Measurements from ENCODE around the gene PLK3.

The PLK3 gene

GRCh38 chr1:44778705-44779576 is 21.2 kb upstream of the PLK3 start:
- TF ChIP-seq CREB5 (CRISPR knock-in tag; IDR thresholded peaks at IDR 0.05; ENCODE audit: low read depth) (no peak), PATZ1 (CRISPR knock-in tag; IDR thresholded peaks at IDR 0.05; ENCODE audit: borderline replicate concordance) (no peak), OSR1 (CRISPR knock-in tag; IDR thresholded peaks at IDR 0.05) (no peak), CSRNP3 (CRISPR knock-in tag; IDR thresholded peaks at IDR 0.05) (no peak), ZFP30 (CRISPR knock-in tag; IDR thresholded peaks at IDR 0.05) (no peak), GLIS3 (CRISPR knock-in tag; IDR thresholded peaks at IDR 0.05) (no peak), ZNF565 (CRISPR knock-in tag; conservative IDR thresholded peaks at IDR 0.05; ENCODE audit: low read depth) (no peak), ZC3H10 (CRISPR knock-in tag; IDR thresholded peaks at IDR 0.05) (no peak), ZNF70 (CRISPR knock-in tag; IDR thresholded peaks at IDR 0.05) (no peak), ISL1 (CRISPR knock-in tag; IDR thresholded peaks at IDR 0.05) (no peak), SNAI2 (CRISPR knock-in tag; IDR thresholded peaks at IDR 0.05) (no peak), ZNF8 (CRISPR knock-in tag; IDR thresholded peaks at IDR 0.05) (no peak), BACH2 (CRISPR knock-in tag; IDR thresholded peaks at IDR 0.05; ENCODE audit: borderline replicate concordance) (no peak)

DNA sequence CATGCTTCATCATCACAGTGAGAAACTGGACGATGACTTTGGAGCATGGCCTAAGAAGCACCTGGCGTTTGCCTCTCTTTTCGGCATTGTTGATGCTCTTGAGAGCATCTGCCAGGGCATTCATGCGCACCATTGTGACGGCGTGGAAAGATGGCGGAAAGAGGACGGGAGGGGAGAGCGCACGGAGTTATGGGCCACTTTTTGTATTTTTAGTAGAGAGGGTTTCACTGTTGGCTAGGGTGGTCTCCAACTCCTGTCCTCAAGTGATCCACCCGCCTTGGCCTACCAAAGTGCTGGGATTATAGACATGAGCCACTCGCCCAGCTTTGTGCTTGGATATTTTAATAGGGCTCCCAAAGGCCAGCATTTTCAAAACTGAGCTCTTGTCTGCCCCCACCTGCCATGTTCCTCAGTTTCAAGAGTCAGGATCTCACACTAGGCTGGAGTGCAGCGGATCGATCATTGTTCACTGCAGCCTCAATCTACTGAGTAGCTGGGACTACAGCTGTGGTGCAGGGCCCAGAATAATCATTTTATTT is 19.5 kb upstream of the PLK3 start:
- ATAC-seq = no peak
- TF ChIP-seq, protein P1, sequence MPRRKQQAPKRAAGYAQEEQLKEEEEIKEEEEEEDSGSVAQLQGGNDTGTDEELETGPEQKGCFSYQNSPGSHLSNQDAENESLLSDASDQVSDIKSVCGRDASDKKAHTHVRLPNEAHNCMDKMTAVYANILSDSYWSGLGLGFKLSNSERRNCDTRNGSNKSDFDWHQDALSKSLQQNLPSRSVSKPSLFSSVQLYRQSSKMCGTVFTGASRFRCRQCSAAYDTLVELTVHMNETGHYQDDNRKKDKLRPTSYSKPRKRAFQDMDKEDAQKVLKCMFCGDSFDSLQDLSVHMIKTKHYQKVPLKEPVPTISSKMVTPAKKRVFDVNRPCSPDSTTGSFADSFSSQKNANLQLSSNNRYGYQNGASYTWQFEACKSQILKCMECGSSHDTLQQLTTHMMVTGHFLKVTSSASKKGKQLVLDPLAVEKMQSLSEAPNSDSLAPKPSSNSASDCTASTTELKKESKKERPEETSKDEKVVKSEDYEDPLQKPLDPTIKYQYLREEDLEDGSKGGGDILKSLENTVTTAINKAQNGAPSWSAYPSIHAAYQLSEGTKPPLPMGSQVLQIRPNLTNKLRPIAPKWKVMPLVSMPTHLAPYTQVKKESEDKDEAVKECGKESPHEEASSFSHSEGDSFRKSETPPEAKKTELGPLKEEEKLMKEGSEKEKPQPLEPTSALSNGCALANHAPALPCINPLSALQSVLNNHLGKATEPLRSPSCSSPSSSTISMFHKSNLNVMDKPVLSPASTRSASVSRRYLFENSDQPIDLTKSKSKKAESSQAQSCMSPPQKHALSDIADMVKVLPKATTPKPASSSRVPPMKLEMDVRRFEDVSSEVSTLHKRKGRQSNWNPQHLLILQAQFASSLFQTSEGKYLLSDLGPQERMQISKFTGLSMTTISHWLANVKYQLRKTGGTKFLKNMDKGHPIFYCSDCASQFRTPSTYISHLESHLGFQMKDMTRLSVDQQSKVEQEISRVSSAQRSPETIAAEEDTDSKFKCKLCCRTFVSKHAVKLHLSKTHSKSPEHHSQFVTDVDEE (CRISPR knock-in tag; IDR thresholded peaks at IDR 0.05) = no peak

More at GRCh38 chr1:44778705-44779576, 21.2 kb upstream of the PLK3 start:
- no peak for ATAC-seq

GRCh38 chr1:44783697-44784093 is 16.5 kb upstream of the PLK3 start:
- no peak for TF ChIP-seq BACH2 (CRISPR knock-in tag; IDR thresholded peaks at IDR 0.05; ENCODE audit: borderline replicate concordance)
- no peak for TF ChIP-seq ZNF8 (CRISPR knock-in tag; IDR thresholded peaks at IDR 0.05)
- no peak for TF ChIP-seq ISL1 (CRISPR knock-in tag; IDR thresholded peaks at IDR 0.05)
- TF ChIP-seq CSDC2 (CRISPR knock-in tag; IDR thresholded peaks at IDR 0.05) = no peak
- no peak for TF ChIP-seq SNAI2 (CRISPR knock-in tag; IDR thresholded peaks at IDR 0.05)
- TF ChIP-seq ZNF70 (CRISPR knock-in tag; IDR thresholded peaks at IDR 0.05) = no peak
- TF ChIP-seq GLIS3 (CRISPR knock-in tag; IDR thresholded peaks at IDR 0.05) = no peak
- TF ChIP-seq ZFP3 (CRISPR knock-in tag; IDR thresholded peaks at IDR 0.05) = no peak
- TF ChIP-seq ZNF565 (CRISPR knock-in tag; conservative IDR thresholded peaks at IDR 0.05; ENCODE audit: low read depth) = no peak
- TF ChIP-seq PPARA (CRISPR knock-in tag; IDR thresholded peaks at IDR 0.05; ENCODE audit: borderline replicate concordance) = no peak
- TF ChIP-seq RARB (CRISPR knock-in tag; IDR thresholded peaks at IDR 0.05) = no peak
- TF ChIP-seq ZC3H10 (CRISPR knock-in tag; IDR thresholded peaks at IDR 0.05) = no peak
- TF ChIP-seq ARNTL (CRISPR knock-in tag; IDR thresholded peaks at IDR 0.05; ENCODE audit: borderline replicate concordance, low read depth) = no peak
- no peak for TF ChIP-seq ESRRG (CRISPR knock-in tag; IDR thresholded peaks at IDR 0.05)
- TF ChIP-seq, protein P2, sequence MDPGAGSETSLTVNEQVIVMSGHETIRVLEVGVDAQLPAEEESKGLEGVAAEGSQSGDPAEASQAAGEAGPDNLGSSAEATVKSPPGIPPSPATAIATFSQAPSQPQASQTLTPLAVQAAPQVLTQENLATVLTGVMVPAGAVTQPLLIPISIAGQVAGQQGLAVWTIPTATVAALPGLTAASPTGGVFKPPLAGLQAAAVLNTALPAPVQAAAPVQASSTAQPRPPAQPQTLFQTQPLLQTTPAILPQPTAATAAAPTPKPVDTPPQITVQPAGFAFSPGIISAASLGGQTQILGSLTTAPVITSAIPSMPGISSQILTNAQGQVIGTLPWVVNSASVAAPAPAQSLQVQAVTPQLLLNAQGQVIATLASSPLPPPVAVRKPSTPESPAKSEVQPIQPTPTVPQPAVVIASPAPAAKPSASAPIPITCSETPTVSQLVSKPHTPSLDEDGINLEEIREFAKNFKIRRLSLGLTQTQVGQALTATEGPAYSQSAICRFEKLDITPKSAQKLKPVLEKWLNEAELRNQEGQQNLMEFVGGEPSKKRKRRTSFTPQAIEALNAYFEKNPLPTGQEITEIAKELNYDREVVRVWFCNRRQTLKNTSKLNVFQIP (CRISPR knock-in tag; IDR thresholded peaks at IDR 0.05; ENCODE audit: borderline replicate concordance, low read depth) = no peak
- ATAC-seq = no peak
